ENCODE measurements around the gene WDR59.

GRCh38 chr16:74921051-74921450 lies 63.9 kb downstream of the WDR59 start:
- TF ChIP-seq RAD21 (CRISPR knock-in tag; conservative IDR thresholded peaks at IDR 0.05 in 1 of 2, IDR thresholded peaks at IDR 0.05 in 1 of 2) (no peak), REST (IDR thresholded peaks at IDR 0.05; ENCODE audit: borderline replicate concordance) (no peak), REST (CRISPR knock-in tag; IDR thresholded peaks at IDR 0.05; ENCODE audit: low read depth) (no peak), CTCF (IDR thresholded peaks at IDR 0.05 in 2 of 3, conservative IDR thresholded peaks at IDR 0.05 in 1 of 3; ENCODE audit: insufficient read depth in 2 of 3, low read depth in 1 of 3, low read length in 3 of 3) (no peak), EP300 (IDR thresholded peaks at IDR 0.05; ENCODE audit: low read length) (no peak), ATF2 (CRISPR knock-in tag; IDR thresholded peaks at IDR 0.05) (no peak), SMAD3 (CRISPR knock-in tag; conservative IDR thresholded peaks at IDR 0.05) (no peak), RBM39 (optimal IDR thresholded peaks at IDR 0.05; ENCODE audit: low read depth, low read length) (no peak), NCOR1 (IDR thresholded peaks at IDR 0.05) (no peak), FOS (IDR thresholded peaks at IDR 0.05; ENCODE audit: extremely low read depth, insufficient read length) (no peak), UBTF (IDR thresholded peaks at IDR 0.05; ENCODE audit: borderline replicate concordance in 1 of 2, low read depth in 2 of 2, low read length in 2 of 2) (no peak), SAP30 (IDR thresholded peaks at IDR 0.05; ENCODE audit: borderline replicate concordance, insufficient read depth, low read depth, low read length, poor library complexity, severe bottlenecking) (no peak), ELK1 (CRISPR knock-in tag; IDR thresholded peaks at IDR 0.05) (no peak)
